ENCODE results near the gene ASAP2.

- TF ChIP-seq CTCF (IDR thresholded peaks at IDR 0.05) (no peak), EZH2 (IDR thresholded peaks at IDR 0.05; ENCODE audit: borderline replicate concordance, insufficient read depth, low read depth, low read length, poor library complexity, severe bottlenecking) (no peak)
Measured at GRCh38 chr2:9179572-9180201, 26.9 kb upstream of the ASAP2 start.
